Measurements from ENCODE around the gene SLC43A2. TPM values are rescaled to one million over a fixed set of nuclear protein-coding genes. Genes with fewer than 3 reads are reported as not detected.
A peak's percentile ranks its signal among the peaks of the same experiment; 100 is the strongest.

Gene SLC43A2
- total RNA-seq, 1 experiment from 2014 or later, result 0.06 TPM

GRCh38 chr17:1561420-1562175 is 67.0 kb downstream of the SLC43A2 start:
- H3K27me3 ChIP-seq (replicated peaks; ENCODE audit: insufficient read depth, low read depth, low read length, poor library complexity), result no peaks in the 10 kb centered on the region
- H3K9me3 ChIP-seq (ENCODE audit: low read depth, low read length, poor library complexity, severe bottlenecking), result no peaks in the 10 kb centered on the region
- intact Hi-C loops (cut with micrococcal nuclease; ENCODE audit: unreplicated experiment), result no loop called here
- POLR2A ChIA-PET (ENCODE audit: low non-redundant PET), result no interaction called here
- no TSS peak for BruUV-seq (replicated peaks)
- H3K4me1 ChIP-seq (ENCODE audit: insufficient read depth, low read length, poor library complexity, severe bottlenecking), result peaks cover 6% of the 10 kb centered on the region
- CTCF ChIA-PET, result interaction anchor here (0.9 kb wide), 1 partner anchor 99 kb away, joined by 3 read pairs; no protein-coding TSS in a partner anchor
- H3K27ac ChIP-seq (ENCODE audit: low read depth, low read length, poor library complexity, severe bottlenecking), result peak overlapping the region; percentile 77
- TF ChIP-seq, protein P1, sequence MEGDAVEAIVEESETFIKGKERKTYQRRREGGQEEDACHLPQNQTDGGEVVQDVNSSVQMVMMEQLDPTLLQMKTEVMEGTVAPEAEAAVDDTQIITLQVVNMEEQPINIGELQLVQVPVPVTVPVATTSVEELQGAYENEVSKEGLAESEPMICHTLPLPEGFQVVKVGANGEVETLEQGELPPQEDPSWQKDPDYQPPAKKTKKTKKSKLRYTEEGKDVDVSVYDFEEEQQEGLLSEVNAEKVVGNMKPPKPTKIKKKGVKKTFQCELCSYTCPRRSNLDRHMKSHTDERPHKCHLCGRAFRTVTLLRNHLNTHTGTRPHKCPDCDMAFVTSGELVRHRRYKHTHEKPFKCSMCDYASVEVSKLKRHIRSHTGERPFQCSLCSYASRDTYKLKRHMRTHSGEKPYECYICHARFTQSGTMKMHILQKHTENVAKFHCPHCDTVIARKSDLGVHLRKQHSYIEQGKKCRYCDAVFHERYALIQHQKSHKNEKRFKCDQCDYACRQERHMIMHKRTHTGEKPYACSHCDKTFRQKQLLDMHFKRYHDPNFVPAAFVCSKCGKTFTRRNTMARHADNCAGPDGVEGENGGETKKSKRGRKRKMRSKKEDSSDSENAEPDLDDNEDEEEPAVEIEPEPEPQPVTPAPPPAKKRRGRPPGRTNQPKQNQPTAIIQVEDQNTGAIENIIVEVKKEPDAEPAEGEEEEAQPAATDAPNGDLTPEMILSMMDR (conservative IDR thresholded peaks at IDR 0.05; ENCODE audit: low read depth, low read length), result no peak; the same call in 1 of the 2 replicates
- no peak for TF ChIP-seq EZH2 (IDR thresholded peaks at IDR 0.05; ENCODE audit: borderline replicate concordance, low read depth, low read length, poor library complexity, severe bottlenecking)
- DNase-seq (ENCODE audit: low spot score), result no peak
- no peaks in the 10 kb centered on the region for H3K36me3 ChIP-seq (ENCODE audit: insufficient read depth, low read length, poor library complexity, severe bottlenecking)
- peak overlapping the region; percentile 87 for H3K4me3 ChIP-seq (ENCODE audit: low read depth, low read length, poor library complexity, severe bottlenecking)

DNA sequence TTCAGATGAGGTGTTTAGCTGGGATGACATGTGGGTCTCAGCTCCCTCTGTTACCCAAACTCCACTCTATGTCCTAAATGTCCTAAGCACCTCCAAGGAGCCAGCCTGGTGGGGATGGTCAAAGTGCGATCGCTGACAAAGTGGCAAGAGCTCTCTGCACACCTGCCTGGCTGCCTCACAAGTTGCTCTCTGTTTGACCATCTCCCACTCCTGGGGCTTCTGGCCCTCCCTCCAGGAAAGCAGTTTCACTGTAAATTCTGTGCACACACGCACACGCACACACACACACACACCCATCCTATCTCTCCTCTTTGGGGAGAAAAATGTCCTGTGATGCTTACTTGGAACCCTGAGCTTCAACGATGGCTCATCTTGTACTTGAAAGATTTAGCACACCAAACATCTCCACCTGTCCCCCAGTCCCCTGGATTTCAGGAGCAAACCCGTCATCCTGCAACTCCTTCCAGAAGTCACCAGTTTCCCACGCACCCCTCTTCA is 67.7 kb downstream of the SLC43A2 start:
- no peak for TF ChIP-seq EZH2 (IDR thresholded peaks at IDR 0.05; ENCODE audit: borderline replicate concordance, low read depth, low read length, poor library complexity, severe bottlenecking)
- TF ChIP-seq, protein P1 (conservative IDR thresholded peaks at IDR 0.05; ENCODE audit: low read depth, low read length), result no peak
- Histone ChIP-seq H3K4me3 (ENCODE audit: low read depth, low read length, poor library complexity, severe bottlenecking) (peak overlapping the region; percentile 87), H3K9me3 (ENCODE audit: low read depth, low read length, poor library complexity, severe bottlenecking) (no peaks in the 10 kb centered on the region), H3K36me3 (ENCODE audit: insufficient read depth, low read length, poor library complexity, severe bottlenecking) (no peaks in the 10 kb centered on the region), H3K27ac (ENCODE audit: low read depth, low read length, poor library complexity, severe bottlenecking) (peak overlapping the region; percentile 77), H3K4me1 (ENCODE audit: insufficient read depth, low read length, poor library complexity, severe bottlenecking) (peaks cover 6% of the 10 kb centered on the region), H3K27me3 (replicated peaks; ENCODE audit: insufficient read depth, low read depth, low read length, poor library complexity) (no peaks in the 10 kb centered on the region)
- CTCF ChIA-PET, result interaction anchor here (0.9 kb wide), 1 partner anchor 100 kb away, joined by 3 read pairs; no protein-coding TSS in a partner anchor
- intact Hi-C loops (cut with micrococcal nuclease; ENCODE audit: unreplicated experiment), result no loop called here
- POLR2A ChIA-PET (ENCODE audit: low non-redundant PET), result no interaction called here
- no peak for DNase-seq (ENCODE audit: low spot score)
- no TSS peak for BruUV-seq (replicated peaks)

GRCh38 chr17:1560101-1560857 is 68.4 kb downstream of the SLC43A2 start:
- H3K4me1 ChIP-seq (ENCODE audit: insufficient read depth, low read length, poor library complexity, severe bottlenecking), result peaks cover 7% of the 10 kb centered on the region
- no peaks in the 10 kb centered on the region for H3K36me3 ChIP-seq (ENCODE audit: insufficient read depth, low read length, poor library complexity, severe bottlenecking)
- H3K27ac ChIP-seq (ENCODE audit: low read depth, low read length, poor library complexity, severe bottlenecking), result no peak overlapping the region
- TSS peak; percentile 11 for BruUV-seq (replicated peaks)
- H3K27me3 ChIP-seq (replicated peaks; ENCODE audit: insufficient read depth, low read depth, low read length, poor library complexity), result no peaks in the 10 kb centered on the region
- POLR2A ChIA-PET (ENCODE audit: low non-redundant PET), result no interaction called here
- intact Hi-C loops (cut with micrococcal nuclease; ENCODE audit: unreplicated experiment), result no loop called here
- H3K9me3 ChIP-seq (ENCODE audit: low read depth, low read length, poor library complexity, severe bottlenecking), result no peaks in the 10 kb centered on the region
- no peak for DNase-seq (ENCODE audit: low spot score)
- no peak for TF ChIP-seq EZH2 (IDR thresholded peaks at IDR 0.05; ENCODE audit: borderline replicate concordance, low read depth, low read length, poor library complexity, severe bottlenecking)
- TF ChIP-seq, protein P1 (conservative IDR thresholded peaks at IDR 0.05; ENCODE audit: low read depth, low read length), result no peak
- H3K4me3 ChIP-seq (ENCODE audit: low read depth, low read length, poor library complexity, severe bottlenecking), result no peak overlapping the region
- CTCF ChIA-PET, result no interaction called here

Measured in A673 (cell line).